BLaER1 (cell line): ENCODE results near the gene SEMA4D.
A peak's percentile ranks its signal among the peaks of the same experiment; 100 is the strongest.

Source experiments
- H3K27ac ChIP-seq: shearing (Covaris generic); formaldehyde crosslinking; 2 replicates; pipeline ENCODE4 v1.8.1; 2022
- H3K27me3 ChIP-seq: shearing (Covaris generic); formaldehyde crosslinking; 2 replicates; pipeline ENCODE4 v1.8.1; 2022
- H3K36me3 ChIP-seq: shearing (Covaris generic); formaldehyde crosslinking; 2 replicates; pipeline ENCODE4 v1.8.1; 2022
- H3K4me1 ChIP-seq: shearing (Covaris generic); formaldehyde crosslinking; 2 replicates; pipeline ENCODE4 v1.8.1; 2022
- H3K4me2 ChIP-seq: shearing (Covaris generic); formaldehyde crosslinking; 2 replicates; pipeline ENCODE4 v1.8.1; 2022
- H3K4me3 ChIP-seq: shearing (Covaris generic); formaldehyde crosslinking; 2 replicates; pipeline ENCODE4 v1.8.1; 2022
- H3K9ac ChIP-seq: shearing (Covaris generic); formaldehyde crosslinking; 2 replicates; pipeline ENCODE4 v1.8.1; 2022
- H3K9me3 ChIP-seq: shearing (Covaris generic); formaldehyde crosslinking; 2 replicates; pipeline ENCODE4 v1.8.1; 2022
- H4K20me1 ChIP-seq: shearing (Covaris generic); formaldehyde crosslinking; 2 replicates; pipeline ENCODE4 v1.8.1; 2022
- Cebpa-rat ChIP-seq: shearing (Covaris generic); IDR thresholded peaks from 2 replicates; pipeline ENCODE4 v1.8.1; 2022

SEMA4D gene

DNA sequence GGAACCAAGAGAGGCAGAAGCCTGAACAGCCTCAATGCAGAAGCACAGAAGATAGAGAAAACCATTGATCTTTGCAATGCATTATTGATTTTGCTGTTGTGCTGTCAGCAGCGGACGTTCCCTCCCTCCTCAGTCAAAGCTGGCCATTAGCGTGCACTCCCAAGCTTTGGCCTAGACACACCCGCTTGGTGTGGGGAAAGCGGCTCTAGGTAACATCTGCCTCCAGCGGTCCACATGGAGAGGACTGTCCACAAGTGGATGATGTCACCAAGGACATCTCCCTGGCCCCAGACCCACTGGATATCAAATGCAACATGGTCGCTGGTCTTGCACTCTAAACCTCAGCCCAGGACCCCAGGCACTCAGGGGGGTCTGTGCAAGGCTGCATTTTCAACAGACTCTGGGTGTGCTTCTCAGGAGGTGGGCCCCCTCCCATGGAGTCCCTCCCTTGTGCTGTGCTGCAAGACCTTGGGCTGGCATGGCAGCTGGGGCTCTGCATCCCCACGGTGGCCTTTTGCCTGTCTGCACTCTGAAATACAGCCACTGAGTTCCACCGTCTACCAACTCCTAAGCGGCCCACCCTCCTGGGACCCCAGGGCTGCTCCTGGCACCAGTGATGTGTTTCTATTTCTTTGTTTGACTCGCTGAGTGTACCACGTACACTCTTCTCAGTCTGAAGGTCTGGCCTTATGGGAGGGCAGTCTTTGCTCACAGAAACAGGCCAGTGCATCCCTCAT lies 1.9 kb downstream of the SEMA4D start:
- Histone ChIP-seq H3K4me1 (peaks cover 89% of the 10 kb centered on the region), H3K4me3 (peak overlapping the region; percentile 97), H4K20me1 (peaks cover 63% of the 10 kb centered on the region), H3K27me3 (no peaks in the 10 kb centered on the region), H3K27ac (peak overlapping the region; percentile 93), H3K36me3 (peaks cover 23% of the 10 kb centered on the region), H3K9me3 (no peaks in the 10 kb centered on the region), H3K9ac (peak overlapping the region; percentile 93), H3K4me2 (peak overlapping the region; percentile 100)
- no peak for TF ChIP-seq Cebpa-rat

DNA sequence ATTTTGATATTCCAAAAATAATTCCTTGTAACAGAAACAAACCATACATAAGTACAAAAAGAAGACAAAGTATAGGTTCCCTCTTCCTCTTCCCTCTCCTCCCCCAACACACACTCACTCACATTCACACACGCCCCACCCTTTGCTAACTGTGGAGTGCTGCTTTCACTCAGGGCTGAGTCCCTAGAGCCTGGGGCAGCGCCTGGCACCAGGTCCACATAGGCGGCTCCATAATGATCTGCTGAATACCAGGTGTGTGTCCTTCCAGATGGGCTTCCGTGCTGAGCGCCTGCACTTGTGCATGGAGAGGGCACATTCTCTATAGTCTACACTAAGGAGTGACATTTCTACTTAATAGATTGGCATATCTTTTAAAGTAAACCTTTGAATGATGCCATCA lies 3.7 kb downstream of the SEMA4D start:
- Histone ChIP-seq H4K20me1 (peaks cover 81% of the 10 kb centered on the region), H3K4me2 (peak overlapping the region; percentile 100), H3K9ac (no peak overlapping the region), H3K27ac (no peak overlapping the region), H3K27me3 (no peaks in the 10 kb centered on the region), H3K4me1 (peaks cover 83% of the 10 kb centered on the region), H3K4me3 (no peak overlapping the region), H3K36me3 (peaks cover 32% of the 10 kb centered on the region), H3K9me3 (peaks cover 5% of the 10 kb centered on the region; the same call in 1 of the 2 replicates)
- no peak for TF ChIP-seq Cebpa-rat

DNA sequence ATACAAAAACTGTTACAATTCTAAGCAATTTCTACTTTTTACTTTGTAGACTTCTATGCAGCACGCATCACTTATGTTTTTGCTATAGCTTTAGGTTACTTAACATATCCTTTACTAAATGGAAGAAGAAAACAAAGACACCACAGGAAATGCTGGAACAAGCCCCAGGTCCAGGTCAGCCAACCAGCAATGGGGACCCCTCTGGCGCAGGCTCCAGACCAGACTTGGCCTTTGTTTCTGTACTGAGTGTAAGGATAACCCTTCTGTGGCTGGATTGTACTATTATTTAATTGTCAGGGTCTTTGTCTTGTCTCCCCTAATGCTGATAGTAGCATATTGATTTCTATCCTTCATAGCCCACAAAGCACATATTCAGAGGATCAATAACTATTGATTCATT lies 4.2 kb downstream of the SEMA4D start:
- H4K20me1 ChIP-seq = peaks cover 87% of the 10 kb centered on the region
- H3K9ac ChIP-seq = no peak overlapping the region
- H3K4me3 ChIP-seq = no peak overlapping the region
- peaks cover 9% of the 10 kb centered on the region; the same call in 1 of the 2 replicates for H3K9me3 ChIP-seq
- H3K27me3 ChIP-seq = no peaks in the 10 kb centered on the region
- no peak for TF ChIP-seq Cebpa-rat
- peaks cover 77% of the 10 kb centered on the region for H3K4me1 ChIP-seq
- H3K4me2 ChIP-seq = peak overlapping the region; percentile 100
- H3K27ac ChIP-seq = no peak overlapping the region
- H3K36me3 ChIP-seq = peaks cover 37% of the 10 kb centered on the region

DNA sequence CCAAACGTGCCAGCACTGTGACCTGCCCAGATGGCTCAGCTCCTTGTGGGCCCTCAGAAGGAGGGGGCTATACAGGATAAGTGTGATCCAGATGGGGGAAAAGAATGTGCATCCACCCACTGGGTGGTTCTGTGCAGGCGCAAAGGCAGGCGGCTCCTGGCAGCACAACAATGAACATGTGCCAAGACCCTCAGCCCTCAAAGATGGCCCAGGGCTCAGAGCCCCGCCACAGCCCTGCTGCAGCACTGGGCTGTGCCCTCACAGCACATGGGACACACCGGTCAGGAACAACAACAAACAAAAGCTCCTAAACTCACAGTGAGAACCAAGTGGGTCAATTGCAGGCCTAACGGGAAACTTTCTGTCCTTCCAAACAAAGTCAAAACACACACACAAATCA lies 4.7 kb downstream of the SEMA4D start:
- H3K27ac ChIP-seq = no peak overlapping the region
- H3K9me3 ChIP-seq = peaks cover 13% of the 10 kb centered on the region; the same call in 1 of the 2 replicates
- H3K4me1 ChIP-seq = peaks cover 72% of the 10 kb centered on the region
- H4K20me1 ChIP-seq = peaks cover 92% of the 10 kb centered on the region
- H3K27me3 ChIP-seq = no peaks in the 10 kb centered on the region
- no peak overlapping the region for H3K4me3 ChIP-seq
- no peak for TF ChIP-seq Cebpa-rat
- no peak overlapping the region for H3K9ac ChIP-seq
- peak overlapping the region; percentile 37 for H3K4me2 ChIP-seq
- peaks cover 40% of the 10 kb centered on the region for H3K36me3 ChIP-seq

DNA sequence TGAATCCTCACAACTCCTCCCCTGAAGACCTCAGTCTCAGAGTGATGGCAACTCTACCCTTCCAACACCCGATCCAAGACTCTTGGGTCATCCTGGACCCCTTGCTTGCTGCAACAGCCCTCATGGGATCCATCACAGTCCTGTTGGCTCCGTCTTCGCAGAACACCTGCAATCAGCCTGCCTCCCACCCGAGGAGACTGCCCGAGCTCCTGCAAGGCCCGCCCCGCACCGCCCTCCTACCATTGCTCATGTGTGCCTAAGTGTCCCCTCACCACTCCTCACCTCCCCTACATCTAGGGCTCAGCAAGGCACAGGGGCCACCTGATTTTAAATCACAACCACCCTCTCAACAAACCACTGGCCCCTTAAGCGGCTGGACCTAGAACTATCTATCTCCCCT lies 5.3 kb downstream of the SEMA4D start:
- H3K4me2 ChIP-seq = peak overlapping the region; percentile 37; the same call in 1 of the 2 replicates
- TF ChIP-seq Cebpa-rat = no peak
- H3K9ac ChIP-seq = no peak overlapping the region
- no peak overlapping the region for H3K27ac ChIP-seq
- peaks cover 71% of the 10 kb centered on the region for H3K4me1 ChIP-seq
- H4K20me1 ChIP-seq = peaks cover 97% of the 10 kb centered on the region
- H3K36me3 ChIP-seq = peaks cover 42% of the 10 kb centered on the region
- no peak overlapping the region for H3K4me3 ChIP-seq
- peaks cover 15% of the 10 kb centered on the region; the same call in 1 of the 2 replicates for H3K9me3 ChIP-seq
- no peaks in the 10 kb centered on the region for H3K27me3 ChIP-seq

DNA sequence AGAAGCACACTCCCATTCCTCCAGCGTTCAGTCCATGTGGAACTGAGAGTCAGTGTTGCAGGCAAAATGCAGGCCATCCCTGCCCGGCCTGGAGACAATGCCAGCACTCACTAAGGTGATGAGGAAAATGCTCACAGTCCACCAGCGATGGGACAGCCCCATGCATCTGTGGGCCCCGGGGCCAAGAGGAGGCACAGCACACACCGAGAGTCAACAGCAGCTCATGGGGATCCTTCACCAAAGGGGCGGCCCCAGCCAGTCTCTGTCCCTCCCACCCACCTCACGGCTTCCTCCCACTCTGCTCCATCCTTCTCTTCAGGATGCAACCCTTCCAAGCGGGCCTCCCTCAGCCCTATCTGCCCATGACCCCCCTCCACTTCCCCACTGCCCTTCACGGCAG lies 6.2 kb downstream of the SEMA4D start:
- Histone ChIP-seq H4K20me1 (peaks cover 97% of the 10 kb centered on the region), H3K27me3 (no peaks in the 10 kb centered on the region), H3K9me3 (peaks cover 16% of the 10 kb centered on the region), H3K36me3 (peaks cover 44% of the 10 kb centered on the region), H3K4me1 (peaks cover 70% of the 10 kb centered on the region), H3K4me3 (no peak overlapping the region), H3K4me2 (peak overlapping the region; percentile 37), H3K27ac (no peak overlapping the region), H3K9ac (no peak overlapping the region)
- no peak for TF ChIP-seq Cebpa-rat

DNA sequence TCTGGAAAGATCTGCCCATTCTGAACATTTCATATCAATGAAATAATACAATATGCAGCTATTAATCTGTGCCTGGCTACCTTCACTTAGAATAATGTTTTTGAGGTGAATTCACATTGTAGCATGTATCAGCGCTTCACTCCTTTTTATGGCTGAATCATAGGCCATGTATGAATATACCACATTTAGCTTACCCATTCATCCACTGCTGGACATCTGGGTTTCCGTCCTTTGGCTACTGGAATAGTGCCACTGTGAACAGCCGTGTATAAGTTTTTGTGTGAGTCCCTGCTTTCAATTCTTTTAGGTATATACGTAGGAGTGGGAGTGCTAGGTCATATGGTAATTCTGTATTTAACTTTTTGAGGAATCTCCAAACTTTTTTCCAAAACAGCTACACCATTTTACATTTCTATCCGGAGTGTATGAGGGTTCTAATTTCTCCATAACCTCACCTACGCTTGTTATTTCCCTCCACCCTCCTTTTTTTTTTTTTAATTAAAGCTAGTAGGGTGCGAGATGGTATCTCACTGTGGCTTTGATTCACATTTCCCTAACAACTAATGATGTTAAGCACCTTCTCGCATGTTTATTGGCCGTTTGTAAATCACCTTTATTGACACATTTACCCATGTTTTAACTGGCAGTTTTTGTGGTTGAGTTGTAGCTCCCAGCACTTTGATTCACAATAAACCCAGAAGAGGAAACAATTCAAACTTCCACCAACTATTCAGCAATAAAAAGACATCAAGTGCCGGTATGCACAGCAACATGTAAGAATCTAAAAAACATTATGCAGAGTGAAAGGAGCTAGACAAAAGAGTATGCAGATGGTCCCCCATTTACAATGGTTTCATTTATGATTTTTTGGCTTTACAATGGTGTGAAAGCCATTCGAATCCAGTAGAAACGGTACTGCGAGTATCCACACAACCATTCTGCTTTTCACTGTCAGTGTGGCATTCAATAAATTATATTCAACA lies 8.1 kb downstream of the SEMA4D start:
- Histone ChIP-seq H3K36me3 (peaks cover 49% of the 10 kb centered on the region), H3K4me3 (no peak overlapping the region), H3K27me3 (no peaks in the 10 kb centered on the region), H3K4me2 (peak overlapping the region; percentile 10), H3K27ac (no peak overlapping the region), H3K9me3 (peaks cover 23% of the 10 kb centered on the region), H4K20me1 (peaks cover 96% of the 10 kb centered on the region), H3K9ac (no peak overlapping the region), H3K4me1 (peaks cover 61% of the 10 kb centered on the region)
- TF ChIP-seq Cebpa-rat = no peak

DNA sequence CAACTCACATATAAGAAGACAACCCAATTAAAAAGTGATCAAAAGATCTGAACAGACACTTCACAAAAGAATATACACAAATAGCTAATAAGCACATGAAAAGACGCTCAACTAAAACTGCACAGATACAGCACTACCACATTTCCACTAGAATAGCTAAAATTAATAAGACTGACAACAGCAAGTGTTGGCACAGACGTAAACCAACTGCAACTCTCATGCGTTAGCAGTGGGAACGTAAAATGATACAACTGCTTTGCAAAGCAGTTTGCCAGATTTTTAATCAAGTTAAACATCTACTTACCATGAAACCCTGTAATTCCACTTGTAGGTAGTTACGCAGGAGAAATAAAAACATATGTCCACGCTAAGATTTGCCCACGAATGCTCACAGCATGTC lies 9.0 kb downstream of the SEMA4D start:
- Histone ChIP-seq H3K4me3 (no peak overlapping the region), H3K36me3 (peaks cover 49% of the 10 kb centered on the region), H3K9ac (no peak overlapping the region), H3K27me3 (no peaks in the 10 kb centered on the region), H3K27ac (no peak overlapping the region), H3K4me2 (no peak overlapping the region), H3K9me3 (peaks cover 23% of the 10 kb centered on the region), H3K4me1 (peaks cover 61% of the 10 kb centered on the region), H4K20me1 (peaks cover 96% of the 10 kb centered on the region)
- no peak for TF ChIP-seq Cebpa-rat

DNA sequence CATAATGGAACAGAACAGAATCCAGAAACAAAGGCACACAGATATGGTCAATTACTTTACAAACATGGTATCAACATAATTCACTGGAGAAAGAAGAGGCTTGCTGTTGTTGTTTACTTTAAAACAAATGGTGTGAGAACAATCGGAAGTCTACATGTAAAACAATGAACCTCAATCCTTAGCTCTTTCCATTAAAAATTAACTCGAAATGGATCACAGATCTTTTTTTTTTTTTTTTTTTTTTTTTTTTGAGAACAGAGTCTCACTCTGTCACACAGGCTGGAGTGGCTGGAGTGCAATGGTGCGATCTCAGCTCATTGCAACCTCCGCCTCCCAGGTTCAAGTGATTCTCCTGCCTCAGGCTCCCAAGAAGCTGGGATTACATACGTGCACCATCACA lies 9.8 kb downstream of the SEMA4D start:
- peaks cover 47% of the 10 kb centered on the region for H3K36me3 ChIP-seq
- H3K9ac ChIP-seq = no peak overlapping the region
- TF ChIP-seq Cebpa-rat = no peak
- H3K27ac ChIP-seq = no peak overlapping the region
- peaks cover 23% of the 10 kb centered on the region for H3K9me3 ChIP-seq
- H3K4me3 ChIP-seq = no peak overlapping the region
- H4K20me1 ChIP-seq = peaks cover 96% of the 10 kb centered on the region
- peaks cover 61% of the 10 kb centered on the region for H3K4me1 ChIP-seq
- H3K27me3 ChIP-seq = no peaks in the 10 kb centered on the region
- no peak overlapping the region for H3K4me2 ChIP-seq

DNA sequence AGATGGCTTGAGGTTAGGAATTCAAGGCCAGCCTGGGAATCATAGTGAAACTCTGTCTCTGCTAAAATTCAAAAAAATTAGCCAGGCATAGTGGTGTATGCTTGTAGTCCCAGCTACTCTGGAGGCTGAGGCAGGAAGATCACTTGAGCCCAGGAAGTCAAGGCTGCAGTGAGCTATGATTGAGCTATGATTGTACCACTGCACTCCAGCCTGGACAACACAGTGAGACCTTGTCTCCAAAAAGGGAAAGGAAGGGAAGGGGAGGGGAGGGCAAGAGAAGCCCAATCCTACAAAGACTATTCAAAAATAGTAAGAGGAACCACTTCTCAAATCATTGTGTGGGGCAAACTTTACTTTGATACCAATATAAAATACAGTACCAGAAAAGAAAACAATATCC lies 11.2 kb downstream of the SEMA4D start:
- TF ChIP-seq Cebpa-rat = no peak
- H3K36me3 ChIP-seq = peaks cover 45% of the 10 kb centered on the region
- H3K4me3 ChIP-seq = no peak overlapping the region
- H3K9ac ChIP-seq = no peak overlapping the region
- H3K9me3 ChIP-seq = peaks cover 23% of the 10 kb centered on the region
- H3K27ac ChIP-seq = no peak overlapping the region
- no peak overlapping the region for H3K4me2 ChIP-seq
- peaks cover 96% of the 10 kb centered on the region for H4K20me1 ChIP-seq
- H3K27me3 ChIP-seq = no peaks in the 10 kb centered on the region
- peaks cover 61% of the 10 kb centered on the region for H3K4me1 ChIP-seq
